Testis (tissue), 3 donors: ENCODE results near the gene C1orf94. TPM values are rescaled to one million over a fixed set of nuclear protein-coding genes. Genes with fewer than 3 reads are reported as not detected.
A peak's percentile ranks its signal among the peaks of the same experiment; 100 is the strongest.

Experiments used
- DNase-seq: peaks from one replicate; pipeline ENCODE4 v3.0.0-alpha.2; 2019
- H3K27ac ChIP-seq, 2 donors: fragments of 200-600 bp; sonication (generic); one replicate each; pipeline ENCODE4 v1.5.1; 2019
- H3K27me3 ChIP-seq: fragments of 200-600 bp; sonication (generic); one replicate; pipeline ENCODE4 v1.5.1; 2019
- H3K36me3 ChIP-seq: fragments of 200-600 bp; sonication (generic); one replicate; pipeline ENCODE4 v1.5.1; 2017; ENCODE audit warnings: low read depth; ENCODE audit errors: missing control alignments
- H3K4me1 ChIP-seq: fragments of 200-600 bp; sonication (generic); one replicate; pipeline ENCODE4 v1.5.1; 2019
- H3K4me3 ChIP-seq, 2 donors: fragments of 200-600 bp; sonication (generic); one replicate each; pipeline ENCODE4 v1.5.1; 2017 to 2019
- H3K9me3 ChIP-seq: fragments of 200-600 bp; sonication (generic); one replicate; pipeline ENCODE4 v1.5.1; 2017
- CTCF ChIP-seq, 3 experiments: fragments of 450-650 bp in 2 of 3; fragments of 200-600 bp in 1 of 3; sonication (generic) in 1 of 3; IDR thresholded peaks; one replicate each; pipeline ENCODE4 v1.5.1; 2016 to 2019; ENCODE audit warnings: antibody characterized with exemption in 3 of 3, mild to moderate bottlenecking in 2 of 3, moderate library complexity in 1 of 3
- POLR2A ChIP-seq: fragments of 450-650 bp; IDR thresholded peaks from one replicate; pipeline ENCODE4 v1.6.1; 2017; ENCODE audit warnings: antibody characterized with exemption, mild to moderate bottlenecking, moderate library complexity
- WGBS, 2 donors: methylation state at CpG; one replicate each; pipeline ENCODE4 v1.1.5; 2018; 5-methylcytosine and 5-hydroxymethylcytosine counted together
- intact Hi-C: fragments of 100-400 bp; cut with DNase I; formaldehyde crosslinking; loops from one replicate; pipeline ENCODE4 v1.15.1; 2023; ENCODE audit warnings: low total_unique reads
- polyA plus RNA-seq: library from polyadenylated mRNA; stranded (reverse); fragments of 350-450 nt; fragmentation: Illumina TruSeq; extraction: RNeasy Lipid Tissue Mini Kit (QIAGEN cat#74804); gene quantifications from one replicate; pipeline ENCODE4 v1.2.3, GENCODE V29; 2014; ENCODE audit warnings: low read depth, low replicate concordance; ENCODE audit not compliant: insufficient read depth
- total RNA-seq, 2 donors: library from RNA; depleted of rRNA; stranded (reverse); fragments of >200 nt; gene quantifications; one replicate each; pipeline ENCODE4 v1.2.3, GENCODE V29; 2016

Gene C1orf94
- total and polyA plus RNA-seq, 3 donors from 2014 or later: 16.5 to 68.8 (median 17.9) TPM

GRCh38 chr1:34155860-34156259 is 20.8 kb upstream of the C1orf94 start:
- Histone ChIP-seq H3K27me3 (no peaks in the 10 kb centered on the region), H3K4me1 (no peaks in the 10 kb centered on the region), H3K27ac (no peak overlapping the region), H3K9me3 (no peaks in the 10 kb centered on the region), H3K4me3 (no peak overlapping the region), H3K36me3 (no peaks in the 10 kb centered on the region)
- TF ChIP-seq CTCF (IDR thresholded peaks at IDR 0.05) (no peak), POLR2A (no peak)
- intact Hi-C loops: no loop called here
- no peak for DNase-seq
- 77 to 80% methylated on average over 2 of the region's 2 CpGs for WGBS, 2 donors

- intact Hi-C loops: no loop called here
- Histone ChIP-seq H3K4me3 (no peak overlapping the region), H3K4me1 (no peaks in the 10 kb centered on the region), H3K27me3 (no peaks in the 10 kb centered on the region), H3K9me3 (no peaks in the 10 kb centered on the region), H3K27ac (no peak overlapping the region), H3K36me3 (no peaks in the 10 kb centered on the region)
- no peak for TF ChIP-seq CTCF (IDR thresholded peaks at IDR 0.05)
- no peak for TF ChIP-seq POLR2A
- no peak for DNase-seq
- WGBS, 2 donors: 78 to 90% methylated on average over 3 of the region's 3 CpGs
Measured at GRCh38 chr1:34156739-34157138, 20.0 kb upstream of the C1orf94 start.

- intact Hi-C loops: loop anchor here (10.0 kb wide), 1 partner anchor 428 kb away; no protein-coding TSS in a partner anchor
- Histone ChIP-seq H3K4me3 (peak overlapping the region; percentile 40 to 56), H3K27ac (no peak overlapping the region), H3K36me3 (no peaks in the 10 kb centered on the region), H3K27me3 (no peaks in the 10 kb centered on the region), H3K4me1 (peaks cover 19% of the 10 kb centered on the region), H3K9me3 (no peaks in the 10 kb centered on the region)
- 3% methylated on average over 15 to 44 of the region's 46 CpGs for WGBS, 2 donors
- TF ChIP-seq POLR2A (no peak), CTCF (IDR thresholded peaks at IDR 0.05) (peak; percentile 45 to 70 (median 53))
- peak; percentile 82 for DNase-seq
Measured at GRCh38 chr1:34162852-34163766, 13.6 kb upstream of the C1orf94 start.

GRCh38 chr1:34163792-34164731 is 12.6 kb upstream of the C1orf94 start:
- Histone ChIP-seq H3K27me3 (no peaks in the 10 kb centered on the region), H3K27ac (no peak overlapping the region), H3K9me3 (no peaks in the 10 kb centered on the region), H3K4me3 (peak overlapping the region; percentile 40 to 56), H3K36me3 (no peaks in the 10 kb centered on the region), H3K4me1 (peaks cover 19% of the 10 kb centered on the region)
- intact Hi-C loops: loop anchor here (10.0 kb wide), 1 partner anchor 429 kb away; no protein-coding TSS in a partner anchor
- 1% methylated on average over 34 to 73 of the region's 75 CpGs for WGBS, 2 donors
- DNase-seq: peak; percentile 22
- TF ChIP-seq CTCF (IDR thresholded peaks at IDR 0.05) (no peak), POLR2A (no peak)
